ENCODE data around the gene SORBS1.

Gene SORBS1

DNA sequence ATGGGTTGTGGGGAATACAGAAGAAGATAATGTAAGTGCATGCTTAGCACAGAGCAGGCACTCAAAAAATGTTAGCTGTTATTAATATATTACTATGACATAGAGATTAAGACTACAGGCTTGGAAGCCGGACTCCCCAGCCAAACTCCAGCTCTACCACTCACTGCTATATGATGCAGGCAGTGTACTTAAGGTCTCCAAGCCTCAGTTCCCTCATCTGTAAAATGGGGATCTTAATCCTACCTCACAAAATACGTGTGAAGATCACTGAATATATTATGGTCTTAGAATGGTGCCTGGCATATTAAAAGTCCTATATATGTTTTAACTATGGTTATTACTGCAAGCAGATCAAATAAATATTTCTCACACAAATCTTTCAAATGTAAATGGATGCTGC, 275.6 kb downstream of the SORBS1 start:
- Histone ChIP-seq H3K27ac (ENCODE audit: low read depth, low read length) (no peak overlapping the region), H3K4me1 (ENCODE audit: control insufficient read depth in 1 of 2, insufficient read depth in 2 of 2, low read length in 2 of 2) (peaks cover 42 to 43% of the 10 kb centered on the region in 2 donors), H3K9ac (ENCODE audit: low read depth in 1 of 2, low read length in 2 of 2) (no peak overlapping the region)

DNA sequence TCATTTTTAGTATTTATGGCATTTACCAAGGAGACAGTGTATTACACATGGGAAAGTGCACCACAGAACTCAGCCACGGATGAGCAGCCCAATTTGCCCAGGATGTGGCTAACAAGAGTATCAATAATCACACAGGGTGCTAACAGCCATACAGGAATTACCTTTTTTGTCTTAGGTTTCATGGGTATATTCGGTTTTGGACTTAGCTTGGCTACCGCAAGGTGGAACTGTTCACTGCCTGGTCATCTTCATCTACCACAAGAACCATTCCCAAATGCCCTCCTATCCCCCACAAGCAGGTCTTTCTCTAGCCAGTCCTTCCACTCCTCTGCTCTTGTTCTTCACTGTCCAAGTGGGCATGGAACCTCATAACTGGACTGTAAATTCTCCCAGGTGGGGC, 276.4 kb downstream of the SORBS1 start:
- peak overlapping the region in 1 of 2 donors; percentile 7 for H3K9ac ChIP-seq (ENCODE audit: low read depth in 1 of 2, low read length in 2 of 2)
- no peaks in the 10 kb centered on the region for H3K9me3 ChIP-seq (ENCODE audit: control insufficient read depth in 1 of 2, low read length in 2 of 2)
- H3K36me3 ChIP-seq (ENCODE audit: control insufficient read depth in 1 of 2, insufficient read depth in 2 of 2, low read length in 2 of 2), result no peaks in the 10 kb centered on the region
- no peaks in the 10 kb centered on the region for H3K27me3 ChIP-seq (ENCODE audit: control insufficient read depth in 1 of 2, insufficient read depth in 2 of 2, low read length in 2 of 2)
- H3K4me3 ChIP-seq (ENCODE audit: low read depth in 1 of 2, low read length in 2 of 2), result no peak overlapping the region
- no peak overlapping the region for H3K27ac ChIP-seq (ENCODE audit: low read depth, low read length)
- peaks cover 42 to 43% of the 10 kb centered on the region in 2 donors for H3K4me1 ChIP-seq (ENCODE audit: control insufficient read depth in 1 of 2, insufficient read depth in 2 of 2, low read length in 2 of 2)

More for the DNA sequence above, 275.6 kb downstream of the SORBS1 start:
- Histone ChIP-seq H3K27me3 (ENCODE audit: control insufficient read depth in 1 of 2, insufficient read depth in 2 of 2, low read length in 2 of 2) (no peaks in the 10 kb centered on the region), H3K9me3 (ENCODE audit: control insufficient read depth in 1 of 2, low read length in 2 of 2) (no peaks in the 10 kb centered on the region), H3K36me3 (ENCODE audit: control insufficient read depth in 1 of 2, insufficient read depth in 2 of 2, low read length in 2 of 2) (no peaks in the 10 kb centered on the region), H3K4me3 (ENCODE audit: low read depth in 1 of 2, low read length in 2 of 2) (no peak overlapping the region)

- Histone ChIP-seq H3K4me3 (ENCODE audit: low read depth in 1 of 2, low read length in 2 of 2) (no peak overlapping the region), H3K9ac (ENCODE audit: low read depth in 1 of 2, low read length in 2 of 2) (no peak overlapping the region), H3K9me3 (ENCODE audit: control insufficient read depth in 1 of 2, low read length in 2 of 2) (no peaks in the 10 kb centered on the region), H3K4me1 (ENCODE audit: control insufficient read depth in 1 of 2, insufficient read depth in 2 of 2, low read length in 2 of 2) (peaks cover 37 to 48% of the 10 kb centered on the region in 2 donors), H3K36me3 (ENCODE audit: control insufficient read depth in 1 of 2, insufficient read depth in 2 of 2, low read length in 2 of 2) (no peaks in the 10 kb centered on the region), H3K27ac (ENCODE audit: low read depth, low read length) (no peak overlapping the region), H3K27me3 (ENCODE audit: control insufficient read depth in 1 of 2, insufficient read depth in 2 of 2, low read length in 2 of 2) (no peaks in the 10 kb centered on the region)
Observed at GRCh38 chr10:95282107-95282506, 279.1 kb downstream of the SORBS1 start.

- Histone ChIP-seq H3K4me3 (ENCODE audit: low read depth in 1 of 2, low read length in 2 of 2) (no peak overlapping the region), H3K27ac (ENCODE audit: low read depth, low read length) (no peak overlapping the region), H3K9ac (ENCODE audit: low read depth in 1 of 2, low read length in 2 of 2) (no peak overlapping the region), H3K4me1 (ENCODE audit: control insufficient read depth in 1 of 2, insufficient read depth in 2 of 2, low read length in 2 of 2) (peaks cover 38 to 44% of the 10 kb centered on the region in 2 donors), H3K9me3 (ENCODE audit: control insufficient read depth in 1 of 2, low read length in 2 of 2) (no peaks in the 10 kb centered on the region), H3K27me3 (ENCODE audit: control insufficient read depth in 1 of 2, insufficient read depth in 2 of 2, low read length in 2 of 2) (no peaks in the 10 kb centered on the region), H3K36me3 (ENCODE audit: control insufficient read depth in 1 of 2, insufficient read depth in 2 of 2, low read length in 2 of 2) (no peaks in the 10 kb centered on the region)
Observed at GRCh38 chr10:95281206-95281605, 280.0 kb downstream of the SORBS1 start.

- H3K4me3 ChIP-seq (ENCODE audit: low read depth in 1 of 2, low read length in 2 of 2), result no peak overlapping the region
- H3K27me3 ChIP-seq (ENCODE audit: control insufficient read depth in 1 of 2, insufficient read depth in 2 of 2, low read length in 2 of 2), result no peaks in the 10 kb centered on the region
- no peaks in the 10 kb centered on the region for H3K9me3 ChIP-seq (ENCODE audit: control insufficient read depth in 1 of 2, low read length in 2 of 2)
- H3K4me1 ChIP-seq (ENCODE audit: control insufficient read depth in 1 of 2, insufficient read depth in 2 of 2, low read length in 2 of 2), result peaks cover 44 to 50% of the 10 kb centered on the region in 2 donors
- H3K36me3 ChIP-seq (ENCODE audit: control insufficient read depth in 1 of 2, insufficient read depth in 2 of 2, low read length in 2 of 2), result no peaks in the 10 kb centered on the region
- no peak overlapping the region for H3K9ac ChIP-seq (ENCODE audit: low read depth in 1 of 2, low read length in 2 of 2)
- no peak overlapping the region for H3K27ac ChIP-seq (ENCODE audit: low read depth, low read length)
Observed at GRCh38 chr10:95280637-95281036, 280.5 kb downstream of the SORBS1 start.

DNA sequence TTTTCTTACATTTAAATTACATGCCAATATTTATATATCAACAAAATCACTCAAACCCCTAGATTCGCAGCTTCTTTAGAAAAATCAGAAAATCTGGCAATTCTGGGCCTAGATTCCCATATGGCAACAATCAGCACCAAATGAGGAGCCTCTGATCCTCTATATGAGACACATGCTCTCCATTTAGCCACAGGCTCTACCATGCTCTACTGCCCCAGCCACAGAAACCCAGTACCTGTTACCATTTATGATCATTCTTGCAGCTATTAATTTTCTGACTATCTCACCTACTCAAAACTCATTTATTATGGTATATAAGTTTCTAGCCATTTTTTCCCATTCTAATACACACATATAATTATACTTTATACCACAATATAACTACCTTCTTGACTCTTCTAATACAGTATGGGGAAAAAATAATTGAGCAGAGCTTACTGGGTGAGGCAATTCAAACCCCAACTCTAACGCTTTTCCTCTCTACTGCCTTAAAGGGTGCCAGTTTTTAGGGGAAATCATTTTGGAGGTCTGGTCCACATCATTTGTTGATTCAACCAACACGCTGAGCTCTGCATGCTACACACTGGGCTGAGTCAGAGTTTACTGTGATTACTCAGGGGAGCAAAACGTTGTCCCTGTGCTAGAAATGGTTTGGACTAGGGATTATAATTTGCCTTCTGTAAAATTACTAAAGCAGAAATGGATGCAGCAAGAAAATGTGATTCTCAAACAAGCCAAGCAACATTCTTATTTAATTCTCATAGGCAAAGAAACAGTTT, 281.9 kb downstream of the SORBS1 start:
- Histone ChIP-seq H3K9ac (ENCODE audit: low read depth in 1 of 2, low read length in 2 of 2) (no peak overlapping the region), H3K4me3 (ENCODE audit: low read depth in 1 of 2, low read length in 2 of 2) (no peak overlapping the region), H3K9me3 (ENCODE audit: control insufficient read depth in 1 of 2, low read length in 2 of 2) (no peaks in the 10 kb centered on the region), H3K27me3 (ENCODE audit: control insufficient read depth in 1 of 2, insufficient read depth in 2 of 2, low read length in 2 of 2) (no peaks in the 10 kb centered on the region), H3K27ac (ENCODE audit: low read depth, low read length) (no peak overlapping the region), H3K36me3 (ENCODE audit: control insufficient read depth in 1 of 2, insufficient read depth in 2 of 2, low read length in 2 of 2) (no peaks in the 10 kb centered on the region), H3K4me1 (ENCODE audit: control insufficient read depth in 1 of 2, insufficient read depth in 2 of 2, low read length in 2 of 2) (peaks cover 46 to 51% of the 10 kb centered on the region in 2 donors)

DNA sequence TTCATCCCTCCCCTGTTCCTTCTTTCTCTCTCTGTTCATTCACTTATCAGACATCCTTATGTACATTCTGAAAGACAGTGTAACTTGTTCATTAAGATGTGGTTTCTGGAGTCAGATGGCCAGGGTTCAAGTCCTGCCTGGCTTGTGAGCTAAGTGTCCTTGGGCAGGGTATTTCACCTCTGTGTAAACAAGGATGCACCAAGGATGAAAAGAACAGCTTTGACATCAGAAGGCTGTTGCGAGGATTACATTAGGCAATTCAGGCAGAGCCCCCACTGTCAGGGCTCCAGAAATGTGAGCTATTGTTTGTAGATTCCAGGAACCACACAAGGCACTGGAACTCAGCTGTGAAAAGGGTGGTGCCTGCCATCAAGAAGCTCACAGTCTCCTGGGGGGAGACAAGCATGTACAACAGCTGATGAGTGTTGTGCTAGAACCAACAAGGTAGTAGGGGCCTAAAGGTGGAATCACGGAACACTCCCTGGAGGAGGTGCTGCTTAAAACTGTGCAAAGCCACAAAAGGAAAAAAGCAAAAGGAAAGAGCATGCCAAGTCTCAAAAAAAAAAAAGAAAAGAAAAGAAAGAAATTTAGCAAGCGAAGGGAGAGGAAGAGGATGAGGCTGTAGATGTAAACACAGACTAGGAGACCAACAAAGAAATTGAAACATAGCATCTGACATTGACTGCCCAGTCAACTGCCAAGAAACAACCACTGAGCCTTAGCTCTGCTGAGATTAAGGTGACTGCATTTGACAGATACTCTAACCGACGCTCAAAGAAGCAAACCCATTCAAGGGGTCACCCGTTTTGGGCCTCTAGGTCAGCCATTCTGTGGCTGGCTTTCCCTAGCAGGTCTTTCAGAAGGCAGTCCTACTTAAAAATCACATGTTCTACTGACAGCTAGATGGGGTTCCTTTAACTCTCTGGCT, 282.8 kb downstream of the SORBS1 start:
- Histone ChIP-seq H3K36me3 (ENCODE audit: control insufficient read depth in 1 of 2, insufficient read depth in 2 of 2, low read length in 2 of 2) (no peaks in the 10 kb centered on the region), H3K9me3 (ENCODE audit: control insufficient read depth in 1 of 2, low read length in 2 of 2) (no peaks in the 10 kb centered on the region), H3K4me1 (ENCODE audit: control insufficient read depth in 1 of 2, insufficient read depth in 2 of 2, low read length in 2 of 2) (peaks cover 49 to 54% of the 10 kb centered on the region in 2 donors), H3K27me3 (ENCODE audit: control insufficient read depth in 1 of 2, insufficient read depth in 2 of 2, low read length in 2 of 2) (no peaks in the 10 kb centered on the region), H3K4me3 (ENCODE audit: low read depth in 1 of 2, low read length in 2 of 2) (peak overlapping the region in 1 of 2 donors; percentile 11), H3K27ac (ENCODE audit: low read depth, low read length) (peak overlapping the region; percentile 34), H3K9ac (ENCODE audit: low read depth in 1 of 2, low read length in 2 of 2) (no peak overlapping the region)

GRCh38 chr10:95277614-95278013, 283.6 kb downstream of the SORBS1 start:
- no peak overlapping the region for H3K27ac ChIP-seq (ENCODE audit: low read depth, low read length)
- no peaks in the 10 kb centered on the region for H3K9me3 ChIP-seq (ENCODE audit: control insufficient read depth in 1 of 2, low read length in 2 of 2)
- H3K4me1 ChIP-seq (ENCODE audit: control insufficient read depth in 1 of 2, insufficient read depth in 2 of 2, low read length in 2 of 2), result peaks cover 53 to 61% of the 10 kb centered on the region in 2 donors
- no peak overlapping the region for H3K4me3 ChIP-seq (ENCODE audit: low read depth in 1 of 2, low read length in 2 of 2)
- no peaks in the 10 kb centered on the region for H3K27me3 ChIP-seq (ENCODE audit: control insufficient read depth in 1 of 2, insufficient read depth in 2 of 2, low read length in 2 of 2)
- H3K36me3 ChIP-seq (ENCODE audit: control insufficient read depth in 1 of 2, insufficient read depth in 2 of 2, low read length in 2 of 2), result no peaks in the 10 kb centered on the region
- H3K9ac ChIP-seq (ENCODE audit: low read depth in 1 of 2, low read length in 2 of 2), result no peak overlapping the region

GRCh38 chr10:95277201-95277570, 284.0 kb downstream of the SORBS1 start:
- Histone ChIP-seq H3K9ac (ENCODE audit: low read depth in 1 of 2, low read length in 2 of 2) (no peak overlapping the region), H3K27me3 (ENCODE audit: control insufficient read depth in 1 of 2, insufficient read depth in 2 of 2, low read length in 2 of 2) (no peaks in the 10 kb centered on the region), H3K9me3 (ENCODE audit: control insufficient read depth in 1 of 2, low read length in 2 of 2) (no peaks in the 10 kb centered on the region), H3K36me3 (ENCODE audit: control insufficient read depth in 1 of 2, insufficient read depth in 2 of 2, low read length in 2 of 2) (no peaks in the 10 kb centered on the region), H3K27ac (ENCODE audit: low read depth, low read length) (no peak overlapping the region), H3K4me1 (ENCODE audit: control insufficient read depth in 1 of 2, insufficient read depth in 2 of 2, low read length in 2 of 2) (peaks cover 50 to 57% of the 10 kb centered on the region in 2 donors), H3K4me3 (ENCODE audit: low read depth in 1 of 2, low read length in 2 of 2) (no peak overlapping the region)
